K562 (cell line): ENCODE measurements around the gene EGLN3. TPM values are rescaled to one million over a fixed set of nuclear protein-coding genes. Genes with fewer than 3 reads are reported as not detected.

Experiments used
- ATAC-seq: fragments of 200-7000 bp; cut with Tn5 transposase; 3 replicates; pipeline ENCODE4 v1.9.1; 2020; ENCODE audit warnings: moderate library complexity
- BruUV-seq: library from RNA; stranded (reverse); fragments of 400-500 nt; replicated peaks from 2 replicates; lab custom pipeline; 2021; lab: Mats Ljungman, UMichigan
- CTCF ChIA-PET: fragments of 300-600 bp; formaldehyde crosslinking; extraction: SDS; loops from one replicate; lab custom pipeline; 2021; ENCODE audit warnings: low intra/inter-chr PET ratio; lab: Yijun Ruan, JAX
- POLR2A ChIA-PET: fragments of 300-600, 350-650 bp; sonication (Branson Sonifier 250); formaldehyde crosslinking; extraction: SDS; loops from one replicate; lab custom pipeline; 2021; ENCODE audit warnings: antibody characterized with exemption, inconsistent platforms; lab: Yijun Ruan, JAX
- DNase-seq, 4 experiments: peaks; one replicate each; pipeline versions ENCODE4 v3.0.0 to v3.0.0-alpha.2; 2011 to 2018; ENCODE audit warnings: low spot score in 3 of 4, mixed read lengths in 3 of 4; ENCODE audit errors: extremely low read depth in 1 of 4
- FAIRE-seq: peaks from 2 replicates; lab custom pipeline; 2011; peaks lifted over from hg19 to GRCh38; lab: Jason Lieb, UNC
- H2AFZ ChIP-seq: 2 replicates; pipeline ENCODE4 v1.6.0; 2011; ENCODE audit warnings: low read depth, low read length, control low read depth, inconsistent platforms
- H3K27ac ChIP-seq: fragments of 200-600 bp; 3 replicates; pipeline ENCODE4 v1.8.0; 2011; ENCODE audit warnings: low read depth, mild to moderate bottlenecking, control low read depth, inconsistent platforms, low read length, moderate library complexity, mixed read lengths; ENCODE audit errors: extremely low read depth
- H3K27me3 ChIP-seq, 2 experiments: fragments of 300-600 bp in 1 of 2; 2 replicates in 1 of 2; 3 replicates in 1 of 2; pipeline versions ENCODE4 v1.6.0 to v1.8.0; 2011; ENCODE audit warnings: inconsistent platforms in 2 of 2, low read length in 2 of 2, mild to moderate bottlenecking in 1 of 2, mixed read lengths in 1 of 2, moderate library complexity in 1 of 2; ENCODE audit not compliant: control insufficient read depth in 2 of 2, insufficient read depth in 2 of 2
- H3K36me3 ChIP-seq: fragments of 300-600 bp; 3 replicates; pipeline ENCODE4 v1.8.0; 2011; ENCODE audit warnings: mild to moderate bottlenecking, low read length, inconsistent platforms; ENCODE audit not compliant: control insufficient read depth, insufficient read depth
- H3K4me1 ChIP-seq, 2 experiments: fragments of 200-600 bp in 1 of 2; replicated peaks in 1 of 2; 2 replicates in 1 of 2; 3 replicates in 1 of 2; pipeline versions ENCODE4 v1.5.1 to v1.8.0; 2011; ENCODE audit warnings: inconsistent platforms in 2 of 2, low read length in 2 of 2, mild to moderate bottlenecking in 1 of 2, mixed read lengths in 1 of 2, moderate library complexity in 1 of 2; ENCODE audit not compliant: control insufficient read depth in 2 of 2, insufficient read depth in 2 of 2
- H3K4me2 ChIP-seq: 2 replicates; pipeline ENCODE4 v1.6.1; 2011; ENCODE audit warnings: low read length, control low read depth, inconsistent platforms, mixed read lengths; ENCODE audit not compliant: insufficient read depth
- H3K4me3 ChIP-seq: fragments of 200-600 bp; sonication (generic), shearing (Covaris generic); 2 replicates; pipeline ENCODE4 v1.5.1; 2016; ENCODE audit warnings: control low read depth, inconsistent platforms
- H3K79me2 ChIP-seq: fragments of 200-600 bp; 3 replicates; pipeline ENCODE4 v1.8.0; 2011; ENCODE audit warnings: low read length, inconsistent platforms; ENCODE audit not compliant: control insufficient read depth, insufficient read depth
- H3K9ac ChIP-seq, 2 experiments: 2 replicates each; pipeline versions ENCODE4 v1.6.0 to v1.6.1; 2011; ENCODE audit warnings: low read depth in 2 of 2, low read length in 2 of 2, control low read depth in 1 of 2, inconsistent platforms in 1 of 2, mild to moderate bottlenecking in 1 of 2, mixed read lengths in 1 of 2; ENCODE audit not compliant: insufficient read depth in 1 of 2
- H3K9me1 ChIP-seq: one replicate; pipeline ENCODE4 v1.6.0; 2011; ENCODE audit warnings: inconsistent platforms, mild to moderate bottlenecking, low read length, moderate library complexity; ENCODE audit not compliant: control insufficient read depth, insufficient read depth
- H3K9me3 ChIP-seq: replicated peaks from 2 replicates; pipeline ENCODE4 v1.5.1; 2011; ENCODE audit warnings: low read depth, low read length, inconsistent platforms; ENCODE audit not compliant: control insufficient read depth, insufficient read depth
- H4K20me1 ChIP-seq: replicated peaks from 2 replicates; pipeline ENCODE4 v1.6.1; 2011; ENCODE audit warnings: low read length, inconsistent platforms, mixed read lengths; ENCODE audit not compliant: control insufficient read depth, insufficient read depth
- CBX1 ChIP-seq: sonication (generic); IDR thresholded peaks from 2 replicates; pipeline ENCODE4 v1.6.1; 2016; ENCODE audit warnings: antibody characterized with exemption, low read depth, mild to moderate bottlenecking
- CHD4 ChIP-seq: fragments of 200-600 bp; sonication (generic); IDR thresholded peaks from 3 replicates; pipeline ENCODE4 v1.6.1; 2012; ENCODE audit warnings: low read depth, mild to moderate bottlenecking, mixed read lengths, low read length, inconsistent platforms; ENCODE audit not compliant: insufficient read depth, insufficient replicate concordance, poor library complexity, severe bottlenecking
- FOXO4 ChIP-seq: fragments of 450-650 bp; formaldehyde crosslinking; IDR thresholded peaks from 2 replicates; pipeline ENCODE4 v1.4.0; 2020; ENCODE audit warnings: mild to moderate bottlenecking, moderate library complexity
- GABPA ChIP-seq: fragments of 200-800 bp; sonication (Bioruptor generic); conservative IDR thresholded peaks from 2 replicates; pipeline ENCODE4 v1.6.1; 2016; ENCODE audit warnings: low read depth, missing genetic modification characterization, missing compliant biosample characterization
- NFIC ChIP-seq: fragments of 450-650 bp; IDR thresholded peaks from 2 replicates; pipeline ENCODE4 v1.6.1; 2017; ENCODE audit warnings: mild to moderate bottlenecking, inconsistent platforms
- POLR2AphosphoS2 ChIP-seq: IDR thresholded peaks from 2 replicates; pipeline ENCODE4 v1.6.1; 2012; ENCODE audit warnings: low read length, improper control_type of control experiment
- PREB ChIP-seq: sonication (generic); formaldehyde crosslinking; IDR thresholded peaks from 2 replicates; pipeline ENCODE4 v1.8.1; 2023; ENCODE audit warnings: mild to moderate bottlenecking, missing genetic modification reagents
- RBM25 ChIP-seq: fragments of 200-400 bp; formaldehyde crosslinking; IDR thresholded peaks from 2 replicates; pipeline ENCODE4 v1.6.1; 2018; ENCODE audit warnings: low read length, low read depth, moderate library complexity; ENCODE audit not compliant: severe bottlenecking
- SNRNP70 ChIP-seq: fragments of 200-400 bp; formaldehyde crosslinking; optimal IDR thresholded peaks from 2 replicates; pipeline ENCODE3; 2017; ENCODE audit warnings: low read depth, low read length
- YY1 ChIP-seq, 3 experiments: IDR thresholded peaks; 2 replicates each; pipeline ENCODE4 v1.6.1; 2011; ENCODE audit warnings: low read length in 2 of 3, mild to moderate bottlenecking in 2 of 3, moderate library complexity in 2 of 3, borderline replicate concordance in 1 of 3, control low read depth in 1 of 3, low read depth in 1 of 3; ENCODE audit not compliant: insufficient read depth in 3 of 3, insufficient replicate concordance in 2 of 3, control insufficient read depth in 1 of 3, insufficient read length in 1 of 3; ENCODE audit errors: extremely low read depth in 1 of 3
- ZNF23 ChIP-seq: fragments of 250-450 bp; sonication (Bioruptor Pico); IDR thresholded peaks from 2 replicates; pipeline ENCODE4 v1.4.0; 2020; ENCODE audit warnings: mild to moderate bottlenecking
- WGBS: fragments of 100-300 bp; shearing (Covaris generic); methylation state at CpG from one replicate; pipeline ENCODE4 v1.1.6; 2016; ENCODE audit warnings: low coverage, mixed read lengths; ENCODE audit not compliant: insufficient coverage; ENCODE audit errors: missing lambda C conversion rate; 5-methylcytosine and 5-hydroxymethylcytosine counted together
- in situ Hi-C: fragments of 300-500 bp; cut with MboI; formaldehyde crosslinking; loops from 4 replicates; pipeline ENCODE4 v1.15.0; 2018; ENCODE audit warnings: inconsistent platforms, mixed read lengths
- intact Hi-C: fragments of 100-400 bp; cut with micrococcal nuclease; formaldehyde crosslinking; loops from 2 replicates; pipeline ENCODE4 v1.14.2; 2022
- polyA plus RNA-seq, 8 experiments: library from polyadenylated mRNA; depleted of rRNA in 4 of 8; stranded (reverse) in 5 of 8; unstranded in 3 of 8; fragments of >200 nt; fragmentation: Nextera tagmentation in 2 of 8; fragmentation: Illumina TruSeq in 1 of 8; extraction: Ambion mirVana in 2 of 8; extraction: Trizol in 1 of 8; gene quantifications; 2 replicates each; pipeline versions ENCODE4 v1.2.1 to v1.2.3, GENCODE V29; 2011 to 2014; ENCODE audit warnings: inconsistent platforms in 1 of 8, missing spikeins in 1 of 8
- total RNA-seq, 7 experiments: library from RNA; depleted of rRNA in 6 of 7; stranded (reverse); fragments of >200 nt in 6 of 7; fragmentation: Illumina TruSeq in 2 of 7; extraction: Trizol in 2 of 7; gene quantifications; 2 replicates each; pipeline versions ENCODE4 v1.2.1 to v1.2.3, GENCODE V29; 2011 to 2021; ENCODE audit warnings: low replicate concordance in 1 of 7

EGLN3 gene
- total and polyA plus RNA-seq, 9 of the 15 experiments (the other 6 are each of a cell fraction or from before 2014, with no cell fraction given): 2.5 to 87.6 (median 5.8) TPM

GRCh38 chr14:33936391-33936790, 14.5 kb downstream of the EGLN3 start:
- FAIRE-seq: no peak
- no TSS peak for BruUV-seq
- no peak for TF ChIP-seq ZNF23 (CRISPR knock-in tag)
- no peak for TF ChIP-seq POLR2AphosphoS2
- no peak for TF ChIP-seq YY1 (IDR thresholded peaks at IDR 0.05; ENCODE audit: borderline replicate concordance in 1 of 3, control insufficient read depth in 1 of 3, extremely low read depth in 1 of 3, insufficient read depth in 3 of 3, insufficient read length in 1 of 3, insufficient replicate concordance in 2 of 3, low read depth in 1 of 3, low read length in 2 of 3)
- no peak for TF ChIP-seq NFIC
- TF ChIP-seq RBM25: no peak
- no peak for TF ChIP-seq FOXO4 (CRISPR knock-in tag)
- TF ChIP-seq PREB (CRISPR knock-in tag): no peak
- no peak for TF ChIP-seq CHD4
- TF ChIP-seq GABPA (tag): no peak
- no peak for TF ChIP-seq CBX1
- TF ChIP-seq SNRNP70: no peak

More at GRCh38 chr14:33936391-33936790, 14.5 kb downstream of the EGLN3 start:
- ChIA-PET POLR2A (interaction anchor here (0.6 to 1.3 kb wide), 3 partner anchors 11 to 1411 kb away, joined by 3 to 4 read pairs (median 3); no protein-coding TSS in a partner anchor), CTCF (no interaction called here)
- Histone ChIP-seq H3K4me2 (peak overlapping the region; percentile 9; the same call in 1 of the 2 replicates), H2AFZ (no peak overlapping the region), H3K27ac (no peak overlapping the region), H3K4me3 (no peak overlapping the region), H3K9me3 (no peaks in the 10 kb centered on the region), H4K20me1 (peaks cover 6% of the 10 kb centered on the region; the same call in 1 of the 2 replicates), H3K36me3 (peaks cover 8% of the 10 kb centered on the region), H3K79me2 (peaks cover 97% of the 10 kb centered on the region), H3K9ac (no peak overlapping the region), H3K27me3 (no peaks in the 10 kb centered on the region), H3K4me1 (peaks cover 11 to 58% of the 10 kb centered on the region in 2 experiments; a peak in 4 of 5 replicates), H3K9me1 (no peaks in the 10 kb centered on the region)
- in situ Hi-C loops (no loop called here), intact Hi-C loops (no loop called here)
- DNase-seq (no peak), ATAC-seq (no peak)
- WGBS: 31% methylated on average over 2 of the region's 2 CpGs
